T-helper 1 cell treated with Interleukin-12 subunit alpha and Interleukin-12 subunit beta and Interleukin-4 antibody, amounts not matched to agents 30 μg/mL and 1 μg/mL, for 36 hours (primary cell): ENCODE data around the gene GRIK4.

Experiments
- H3K27ac Mint-ChIP-seq: one replicate; pipeline ENCODE4 v1.8.0; 2021; ENCODE audit warnings: mild to moderate bottlenecking, mixed read lengths
- H3K27me3 Mint-ChIP-seq: one replicate; pipeline ENCODE4 v1.8.0; 2021; ENCODE audit warnings: low read depth, mixed read lengths
- H3K36me3 Mint-ChIP-seq: one replicate; pipeline ENCODE4 v1.8.0; 2021; ENCODE audit warnings: low read depth, mixed read lengths
- H3K4me1 Mint-ChIP-seq: one replicate; pipeline ENCODE4 v1.8.0; 2021; ENCODE audit warnings: low read depth, mixed read lengths
- H3K4me3 Mint-ChIP-seq: one replicate; pipeline ENCODE4 v1.8.0; 2021; ENCODE audit warnings: mild to moderate bottlenecking, moderate library complexity, mixed read lengths
- H3K9me3 Mint-ChIP-seq: one replicate; pipeline ENCODE4 v1.8.0; 2021; ENCODE audit warnings: mixed read lengths

The GRIK4 gene

GRCh38 chr11:120713296-120713695, 201.7 kb downstream of the GRIK4 start:
- Mint-ChIP-seq H3K27me3 (peaks cover 10% of the 10 kb centered on the region), H3K36me3 (no peaks in the 10 kb centered on the region)

GRCh38 chr11:120714438-120714837, 202.9 kb downstream of the GRIK4 start:
- no peak overlapping the region for H3K4me3 Mint-ChIP-seq
- no peak overlapping the region for H3K27ac Mint-ChIP-seq
- peaks cover 10% of the 10 kb centered on the region for H3K27me3 Mint-ChIP-seq
- no peaks in the 10 kb centered on the region for H3K9me3 Mint-ChIP-seq
- no peaks in the 10 kb centered on the region for H3K4me1 Mint-ChIP-seq
- no peaks in the 10 kb centered on the region for H3K36me3 Mint-ChIP-seq

More at GRCh38 chr11:120713296-120713695, 201.7 kb downstream of the GRIK4 start:
- no peak overlapping the region for H3K4me3 Mint-ChIP-seq
- no peaks in the 10 kb centered on the region for H3K9me3 Mint-ChIP-seq
- H3K27ac Mint-ChIP-seq = no peak overlapping the region
- H3K4me1 Mint-ChIP-seq = no peaks in the 10 kb centered on the region

- H3K9me3 Mint-ChIP-seq = no peaks in the 10 kb centered on the region
- H3K4me1 Mint-ChIP-seq = no peaks in the 10 kb centered on the region
- peaks cover 11% of the 10 kb centered on the region for H3K27me3 Mint-ChIP-seq
- H3K4me3 Mint-ChIP-seq = peak overlapping the region; percentile 29
- no peaks in the 10 kb centered on the region for H3K36me3 Mint-ChIP-seq
- H3K27ac Mint-ChIP-seq = no peak overlapping the region
Observed at GRCh38 chr11:120715239-120715638, 203.7 kb downstream of the GRIK4 start.

GRCh38 chr11:120717042-120717441, 205.5 kb downstream of the GRIK4 start:
- H3K4me3 Mint-ChIP-seq = no peak overlapping the region
- H3K4me1 Mint-ChIP-seq = no peaks in the 10 kb centered on the region
- no peak overlapping the region for H3K27ac Mint-ChIP-seq
- H3K27me3 Mint-ChIP-seq = peaks cover 15% of the 10 kb centered on the region
- H3K9me3 Mint-ChIP-seq = no peaks in the 10 kb centered on the region
- H3K36me3 Mint-ChIP-seq = no peaks in the 10 kb centered on the region

- Mint-ChIP-seq H3K27me3 (peaks cover 15% of the 10 kb centered on the region), H3K36me3 (no peaks in the 10 kb centered on the region), H3K27ac (no peak overlapping the region), H3K4me3 (no peak overlapping the region), H3K4me1 (no peaks in the 10 kb centered on the region), H3K9me3 (no peaks in the 10 kb centered on the region)
Observed at GRCh38 chr11:120717623-120718022, 206.1 kb downstream of the GRIK4 start.

GRCh38 chr11:120718171-120718570, 206.6 kb downstream of the GRIK4 start:
- Mint-ChIP-seq H3K9me3 (no peaks in the 10 kb centered on the region), H3K27me3 (peaks cover 15% of the 10 kb centered on the region)

GRCh38 chr11:120719348-120719747, 207.8 kb downstream of the GRIK4 start:
- no peak overlapping the region for H3K27ac Mint-ChIP-seq
- no peak overlapping the region for H3K4me3 Mint-ChIP-seq
- H3K27me3 Mint-ChIP-seq = peaks cover 12% of the 10 kb centered on the region
- no peaks in the 10 kb centered on the region for H3K4me1 Mint-ChIP-seq
- H3K36me3 Mint-ChIP-seq = no peaks in the 10 kb centered on the region
- H3K9me3 Mint-ChIP-seq = no peaks in the 10 kb centered on the region

More at GRCh38 chr11:120718171-120718570, 206.6 kb downstream of the GRIK4 start:
- no peak overlapping the region for H3K27ac Mint-ChIP-seq
- H3K4me3 Mint-ChIP-seq = no peak overlapping the region
- H3K36me3 Mint-ChIP-seq = no peaks in the 10 kb centered on the region
- H3K4me1 Mint-ChIP-seq = no peaks in the 10 kb centered on the region

GRCh38 chr11:120720760-120721159, 209.2 kb downstream of the GRIK4 start:
- no peak overlapping the region for H3K4me3 Mint-ChIP-seq
- no peaks in the 10 kb centered on the region for H3K9me3 Mint-ChIP-seq
- H3K27me3 Mint-ChIP-seq = peaks cover 5% of the 10 kb centered on the region

GRCh38 chr11:120722524-120722923, 211.0 kb downstream of the GRIK4 start:
- H3K27ac Mint-ChIP-seq = no peak overlapping the region
- no peaks in the 10 kb centered on the region for H3K4me1 Mint-ChIP-seq
- peaks cover 5% of the 10 kb centered on the region for H3K27me3 Mint-ChIP-seq
- no peak overlapping the region for H3K4me3 Mint-ChIP-seq
- H3K9me3 Mint-ChIP-seq = no peaks in the 10 kb centered on the region
- H3K36me3 Mint-ChIP-seq = no peaks in the 10 kb centered on the region

More at GRCh38 chr11:120720760-120721159, 209.2 kb downstream of the GRIK4 start:
- Mint-ChIP-seq H3K4me1 (no peaks in the 10 kb centered on the region), H3K36me3 (no peaks in the 10 kb centered on the region), H3K27ac (no peak overlapping the region)

GRCh38 chr11:120723751-120724150, 212.2 kb downstream of the GRIK4 start:
- Mint-ChIP-seq H3K36me3 (no peaks in the 10 kb centered on the region), H3K4me1 (no peaks in the 10 kb centered on the region), H3K27me3 (peaks cover 5% of the 10 kb centered on the region), H3K4me3 (no peak overlapping the region), H3K27ac (no peak overlapping the region), H3K9me3 (peaks cover 4% of the 10 kb centered on the region)

- no peak overlapping the region for H3K27ac Mint-ChIP-seq
- H3K9me3 Mint-ChIP-seq = peaks cover 9% of the 10 kb centered on the region
- H3K4me1 Mint-ChIP-seq = no peaks in the 10 kb centered on the region
- H3K4me3 Mint-ChIP-seq = no peak overlapping the region
- peaks cover 3% of the 10 kb centered on the region for H3K27me3 Mint-ChIP-seq
- H3K36me3 Mint-ChIP-seq = no peaks in the 10 kb centered on the region
Observed at GRCh38 chr11:120727752-120728151, 216.2 kb downstream of the GRIK4 start.

- Mint-ChIP-seq H3K9me3 (no peaks in the 10 kb centered on the region), H3K36me3 (no peaks in the 10 kb centered on the region), H3K27me3 (peaks cover 3% of the 10 kb centered on the region), H3K4me3 (no peak overlapping the region), H3K4me1 (no peaks in the 10 kb centered on the region), H3K27ac (no peak overlapping the region)
Observed at GRCh38 chr11:120735035-120735434, 223.5 kb downstream of the GRIK4 start.

GRCh38 chr11:120738516-120739046, 227.0 kb downstream of the GRIK4 start:
- Mint-ChIP-seq H3K36me3 (no peaks in the 10 kb centered on the region), H3K27me3 (no peaks in the 10 kb centered on the region), H3K4me1 (no peaks in the 10 kb centered on the region), H3K9me3 (no peaks in the 10 kb centered on the region), H3K4me3 (no peak overlapping the region), H3K27ac (no peak overlapping the region)

GRCh38 chr11:120739780-120740179, 228.2 kb downstream of the GRIK4 start:
- Mint-ChIP-seq H3K9me3 (no peaks in the 10 kb centered on the region), H3K27ac (no peak overlapping the region), H3K27me3 (no peaks in the 10 kb centered on the region), H3K4me1 (no peaks in the 10 kb centered on the region), H3K36me3 (no peaks in the 10 kb centered on the region), H3K4me3 (no peak overlapping the region)

- Mint-ChIP-seq H3K36me3 (no peaks in the 10 kb centered on the region), H3K27me3 (no peaks in the 10 kb centered on the region), H3K27ac (no peak overlapping the region), H3K4me1 (no peaks in the 10 kb centered on the region), H3K4me3 (no peak overlapping the region), H3K9me3 (no peaks in the 10 kb centered on the region)
Observed at GRCh38 chr11:120740380-120740779, 228.8 kb downstream of the GRIK4 start.
